Vagina (tissue), 2 donors: ENCODE data around the gene MGLL.

Experiments
- POLR2A ChIP-seq, 2 donors: fragments of 450-650 bp; IDR thresholded peaks; one replicate each; pipeline ENCODE4 v1.6.1; 2017; ENCODE audit warnings: antibody characterized with exemption in 2 of 2, mild to moderate bottlenecking in 2 of 2, moderate library complexity in 2 of 2
- POLR2AphosphoS5 ChIP-seq, 2 donors: sonication (generic); formaldehyde crosslinking; IDR thresholded peaks; one replicate each; pipeline ENCODE4 v1.9.0; 2017; ENCODE audit warnings: antibody characterized with exemption in 2 of 2, mild to moderate bottlenecking in 2 of 2, low read depth in 1 of 2; ENCODE audit not compliant: insufficient read depth in 1 of 2
- TF ChIP-seq, protein P1 (sequence below), 3 experiments: fragments of 450-650 bp in 2 of 3; fragments of 200-600 bp in 1 of 3; sonication (generic) in 1 of 3; IDR thresholded peaks; one replicate each; pipeline ENCODE4 v1.5.1; 2017 to 2019; ENCODE audit warnings: antibody characterized with exemption in 3 of 3, mild to moderate bottlenecking in 2 of 3, moderate library complexity in 2 of 3

DNA sequence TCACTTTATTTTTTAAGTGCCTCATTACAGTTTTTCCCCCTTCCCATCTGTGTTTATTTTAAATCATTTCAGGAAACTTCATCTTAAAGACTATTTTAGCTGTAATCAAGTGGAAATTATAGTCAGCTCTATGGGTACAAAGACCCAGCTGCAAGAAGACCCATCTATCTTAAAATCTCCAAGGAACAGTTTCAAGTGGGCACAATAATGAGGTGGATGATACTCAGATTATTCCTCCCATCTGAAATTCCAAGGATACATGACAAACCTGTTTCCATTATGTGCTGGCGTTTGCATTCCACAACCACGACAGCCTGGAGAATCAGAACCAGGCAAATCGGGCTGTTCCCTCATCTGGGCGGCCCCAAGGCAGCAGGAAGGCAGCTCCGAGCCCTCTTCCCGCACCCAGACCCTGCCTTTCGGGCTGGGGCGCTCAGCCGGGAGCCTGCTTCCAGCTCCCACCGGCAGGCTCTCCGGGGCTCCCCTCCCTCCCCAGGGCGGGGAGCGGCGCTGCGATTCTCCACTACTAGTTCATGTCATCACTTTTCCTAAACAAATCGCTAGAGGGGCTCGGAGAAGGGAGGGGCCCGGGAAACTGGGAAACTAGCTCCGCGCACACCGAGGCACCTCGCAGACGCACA lies at the start of gene MGLL:
- TF ChIP-seq, protein P1, sequence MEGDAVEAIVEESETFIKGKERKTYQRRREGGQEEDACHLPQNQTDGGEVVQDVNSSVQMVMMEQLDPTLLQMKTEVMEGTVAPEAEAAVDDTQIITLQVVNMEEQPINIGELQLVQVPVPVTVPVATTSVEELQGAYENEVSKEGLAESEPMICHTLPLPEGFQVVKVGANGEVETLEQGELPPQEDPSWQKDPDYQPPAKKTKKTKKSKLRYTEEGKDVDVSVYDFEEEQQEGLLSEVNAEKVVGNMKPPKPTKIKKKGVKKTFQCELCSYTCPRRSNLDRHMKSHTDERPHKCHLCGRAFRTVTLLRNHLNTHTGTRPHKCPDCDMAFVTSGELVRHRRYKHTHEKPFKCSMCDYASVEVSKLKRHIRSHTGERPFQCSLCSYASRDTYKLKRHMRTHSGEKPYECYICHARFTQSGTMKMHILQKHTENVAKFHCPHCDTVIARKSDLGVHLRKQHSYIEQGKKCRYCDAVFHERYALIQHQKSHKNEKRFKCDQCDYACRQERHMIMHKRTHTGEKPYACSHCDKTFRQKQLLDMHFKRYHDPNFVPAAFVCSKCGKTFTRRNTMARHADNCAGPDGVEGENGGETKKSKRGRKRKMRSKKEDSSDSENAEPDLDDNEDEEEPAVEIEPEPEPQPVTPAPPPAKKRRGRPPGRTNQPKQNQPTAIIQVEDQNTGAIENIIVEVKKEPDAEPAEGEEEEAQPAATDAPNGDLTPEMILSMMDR (IDR thresholded peaks at IDR 0.05), result no peak
- TF ChIP-seq POLR2A (IDR thresholded peaks at IDR 0.05) (no peak), POLR2AphosphoS5 (IDR thresholded peaks at IDR 0.05; ENCODE audit: insufficient read depth in 1 of 2, low read depth in 1 of 2) (peak in 1 of 2 donors; percentile 69)
